ENCODE measurements around the gene MCFD2.
"Not testable (repeated sequence)": the region's sequence is repeated elsewhere in the genome, so short reads cannot be mapped to it uniquely, and the experiment has no call there.

The MCFD2 gene

DNA sequence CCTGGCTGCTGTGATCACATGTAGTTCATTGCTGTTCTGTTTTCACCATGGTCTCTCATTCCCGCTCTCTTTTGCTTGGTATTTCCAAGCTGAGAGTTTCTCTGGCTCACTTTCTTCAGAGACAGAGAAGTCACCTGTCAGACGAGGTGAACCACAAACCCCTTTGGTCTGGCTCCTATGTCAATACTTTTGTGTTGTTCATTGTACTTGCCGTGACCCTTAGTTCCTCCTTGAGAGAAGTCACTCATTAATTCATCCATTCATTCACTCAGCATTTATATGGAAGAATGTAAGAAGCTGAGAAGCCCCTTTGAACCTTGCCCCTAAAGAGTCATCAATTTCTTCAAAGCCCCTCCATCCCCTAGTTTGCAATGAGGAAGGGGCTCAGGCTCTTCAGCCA lies 15.2 kb downstream of the MCFD2 start:
- no peak for DNase-seq

DNA sequence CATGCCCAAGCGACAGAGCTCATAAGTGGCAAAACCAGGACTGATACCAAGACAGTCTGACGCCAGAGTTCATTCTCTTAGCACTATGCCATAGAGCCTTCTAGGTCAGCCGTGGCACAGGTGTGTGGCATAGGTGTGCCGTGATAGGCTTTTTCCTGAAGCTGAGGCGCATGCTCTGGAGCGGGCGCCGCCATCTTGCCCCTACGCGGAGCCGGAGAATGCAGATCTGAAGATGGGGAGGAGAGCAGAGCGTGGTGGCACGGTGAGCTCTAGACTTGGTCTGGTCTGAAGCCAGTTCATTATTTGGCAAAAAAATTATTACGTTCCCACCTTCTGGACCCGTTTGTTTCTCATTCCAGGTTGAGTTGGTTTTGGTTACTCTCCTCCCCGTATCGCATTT lies 16.6 kb downstream of the MCFD2 start:
- no peak for DNase-seq

DNA sequence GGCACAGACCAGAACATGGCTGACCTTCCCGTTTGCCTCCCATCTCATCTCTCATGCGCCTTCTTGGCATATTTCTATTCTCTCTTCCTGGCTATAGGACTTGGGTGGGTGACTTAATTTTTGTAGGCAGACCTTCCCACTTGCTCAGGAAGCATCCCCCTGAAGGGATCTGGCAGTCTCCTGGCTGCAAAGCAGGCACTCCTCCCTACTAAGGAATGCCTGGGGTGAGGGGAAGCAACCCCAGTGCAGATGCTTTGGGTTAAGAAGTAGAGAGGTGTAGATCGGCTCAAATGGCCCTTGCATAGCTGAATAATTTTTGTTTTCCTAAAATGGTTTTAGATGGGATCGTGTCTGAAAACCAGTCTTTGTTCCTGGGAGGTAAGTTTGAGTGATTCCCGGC lies 17.6 kb downstream of the MCFD2 start:
- DNase-seq, result no peak

DNA sequence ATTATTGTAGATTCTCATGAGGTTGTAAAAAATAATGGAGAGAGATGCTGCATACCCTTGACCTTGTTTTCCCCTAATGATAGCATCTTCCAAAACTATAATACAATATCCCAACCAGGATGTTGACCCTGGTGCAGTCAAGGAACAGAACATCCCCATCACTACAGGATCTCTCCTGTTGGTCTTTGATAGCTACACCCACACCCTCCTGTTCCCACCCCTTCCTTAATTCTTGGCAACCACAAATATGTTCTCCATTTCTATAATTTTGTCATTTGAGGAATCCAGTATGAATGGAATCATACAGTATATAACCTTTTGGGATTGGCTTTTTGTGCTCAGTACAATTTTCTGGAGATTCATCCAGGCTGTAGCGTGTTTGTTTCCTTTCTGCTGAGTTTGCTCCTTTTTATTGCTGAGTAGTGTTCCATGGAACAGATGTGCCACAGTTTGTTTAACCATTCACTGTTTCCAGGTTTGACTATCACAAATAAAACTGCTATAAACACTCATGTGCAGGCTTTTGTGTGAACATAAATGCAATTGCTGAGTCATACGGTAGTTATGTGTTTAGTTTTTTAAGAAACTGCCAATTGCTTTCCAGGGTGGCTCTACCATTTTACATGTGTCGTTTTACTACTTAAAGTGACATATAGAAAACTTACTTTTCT lies 22.2 kb downstream of the MCFD2 start:
- DNase-seq, result no peak

DNA sequence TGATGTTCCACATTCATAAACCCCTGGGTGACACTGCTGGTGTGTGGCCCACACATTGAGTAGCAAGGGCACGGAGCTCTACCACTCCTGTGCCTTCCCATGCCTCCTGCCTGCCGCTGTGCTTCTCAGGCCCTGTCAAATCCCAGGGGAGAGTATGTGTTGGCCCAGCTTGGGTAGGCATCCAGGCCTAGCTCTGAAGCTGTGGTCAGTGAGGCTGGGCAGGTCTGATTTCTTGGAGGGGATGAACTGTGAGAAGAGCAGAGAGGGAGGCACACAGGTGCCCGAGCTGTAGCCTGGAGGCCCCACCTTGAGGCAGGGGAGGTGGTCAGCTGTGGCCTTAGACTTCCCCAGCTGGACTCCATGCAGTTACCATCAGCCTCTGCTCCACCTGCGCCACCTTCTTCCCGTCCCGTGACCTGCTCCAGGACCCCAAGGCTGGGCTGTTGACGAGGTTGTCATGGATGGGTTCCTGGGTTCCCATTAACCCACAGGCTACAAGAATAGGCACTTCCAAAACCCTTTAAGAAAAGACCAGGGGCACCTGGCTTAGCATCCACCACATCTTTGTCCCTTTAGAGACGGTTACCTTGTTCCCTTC lies 23.6 kb downstream of the MCFD2 start:
- DNase-seq, result no peak

DNA sequence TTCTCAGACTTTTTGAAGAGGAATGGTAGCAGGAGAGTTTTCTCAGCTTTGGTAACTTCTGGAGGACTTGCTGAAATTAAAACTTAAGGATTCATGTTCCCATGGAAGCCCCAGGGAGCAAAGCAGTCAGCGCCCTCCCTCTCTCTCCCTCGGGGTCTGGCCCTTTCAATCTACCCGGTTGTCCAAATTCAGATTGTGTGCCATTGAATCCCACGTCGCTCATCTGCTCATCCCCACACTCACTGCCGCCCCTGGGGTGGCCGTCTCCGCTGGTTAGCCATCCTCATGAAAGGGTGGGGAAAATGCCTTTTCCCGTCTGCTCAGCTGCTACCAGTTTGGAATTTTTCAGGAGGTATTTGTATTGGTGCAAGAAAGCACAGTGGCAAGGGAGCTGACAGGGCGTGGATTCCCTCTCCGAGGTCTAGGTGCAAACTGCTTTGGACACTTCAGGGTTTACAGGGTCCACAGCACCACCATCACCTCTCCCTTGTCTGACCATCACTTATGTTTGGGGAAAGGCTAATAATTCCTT lies 27.1 kb downstream of the MCFD2 start:
- no peak for DNase-seq

DNA sequence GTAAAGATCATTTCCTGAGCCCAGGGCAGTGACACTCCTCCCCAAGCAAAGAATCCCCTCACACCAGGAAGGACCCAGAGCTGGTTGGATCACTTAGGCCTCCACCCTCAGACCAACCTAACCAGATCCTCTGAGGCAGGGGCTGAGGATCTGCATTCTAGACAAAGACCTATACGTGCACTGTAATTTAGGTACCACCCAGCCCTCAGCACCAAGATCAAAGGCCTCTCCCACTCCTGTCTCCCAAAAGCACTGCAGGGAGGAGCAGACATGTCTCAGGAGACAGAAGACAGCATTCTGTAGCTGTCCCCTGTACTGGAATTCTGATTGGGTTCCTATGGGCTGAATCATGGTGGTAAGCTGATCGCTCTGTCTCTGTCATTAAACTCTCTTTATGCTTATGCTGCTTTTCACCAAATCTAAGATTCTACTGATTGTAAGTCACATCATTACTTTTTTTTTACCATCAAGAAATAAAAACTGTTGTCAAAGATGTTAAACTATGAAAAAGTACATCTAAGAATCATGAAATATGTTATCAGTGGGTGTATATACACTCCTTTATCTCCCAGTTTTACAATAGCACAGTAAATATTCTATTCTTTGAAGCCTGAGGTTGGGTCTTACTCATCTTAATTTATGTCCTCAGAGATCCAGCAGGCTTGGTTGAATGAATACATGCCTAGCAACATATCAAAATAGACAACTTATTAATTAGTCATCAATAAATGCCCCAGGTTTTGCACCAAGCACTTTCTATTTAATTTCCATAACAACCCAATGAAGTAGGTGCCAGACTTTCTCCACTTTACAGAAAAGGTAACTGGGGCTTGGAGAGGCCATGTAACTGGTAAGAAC lies 28.3 kb downstream of the MCFD2 start:
- DNase-seq, result no peak

DNA sequence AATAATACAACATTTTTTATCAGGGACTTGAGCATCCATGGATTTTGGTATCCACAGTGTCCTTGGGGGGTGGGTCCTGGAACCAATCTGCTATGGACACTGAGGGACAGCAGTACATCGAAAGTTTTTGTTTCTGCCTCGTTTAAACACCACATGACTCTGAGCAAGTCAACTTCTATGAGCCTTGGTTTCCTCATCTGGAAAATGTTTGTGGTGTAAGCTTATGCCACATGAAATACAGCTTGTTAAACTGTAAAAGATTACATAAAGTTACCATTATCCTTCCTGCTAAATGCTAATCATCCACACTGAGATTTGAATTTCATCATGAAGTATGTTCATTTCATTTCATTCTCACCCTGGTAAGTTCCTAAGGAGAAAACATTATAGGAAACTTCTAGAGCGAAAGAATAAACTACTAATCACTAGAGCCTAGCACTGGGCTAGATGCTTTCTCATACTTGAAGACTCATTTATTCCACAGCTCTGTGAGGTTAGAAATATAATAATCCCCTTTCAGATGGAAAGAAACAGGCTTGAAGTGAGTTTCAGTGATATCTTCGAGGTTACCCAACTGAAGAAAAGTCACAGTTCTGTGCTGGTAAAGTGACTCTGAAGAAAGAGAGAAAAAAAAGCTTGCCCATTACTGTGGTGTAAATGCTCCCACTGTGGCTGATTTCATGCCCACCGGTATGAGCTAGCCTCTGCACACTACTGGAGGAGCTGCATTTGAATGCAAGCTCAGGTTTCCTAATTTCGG lies 29.2 kb downstream of the MCFD2 start:
- DNase-seq, result no peak

DNA sequence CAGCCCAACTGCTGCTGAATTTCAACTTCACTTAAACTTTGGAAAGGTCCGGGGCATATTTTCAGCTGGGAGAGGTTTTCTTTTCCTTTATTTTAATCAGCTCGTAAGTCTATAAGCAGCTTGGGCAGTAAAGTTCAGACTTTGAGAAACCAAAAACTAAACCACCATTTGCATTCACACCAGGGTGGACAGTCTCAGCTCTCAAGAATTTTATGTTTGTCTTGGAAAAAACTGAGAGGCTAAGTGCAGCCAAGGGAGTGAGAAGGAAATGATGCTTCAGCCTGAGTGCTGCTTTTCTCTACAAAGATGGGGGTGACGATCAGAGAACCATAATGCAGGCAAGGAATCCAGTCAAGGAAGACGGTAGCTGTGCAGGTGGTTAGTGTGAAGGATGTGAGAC lies 30.2 kb downstream of the MCFD2 start:
- DNase-seq, result no peak

DNA sequence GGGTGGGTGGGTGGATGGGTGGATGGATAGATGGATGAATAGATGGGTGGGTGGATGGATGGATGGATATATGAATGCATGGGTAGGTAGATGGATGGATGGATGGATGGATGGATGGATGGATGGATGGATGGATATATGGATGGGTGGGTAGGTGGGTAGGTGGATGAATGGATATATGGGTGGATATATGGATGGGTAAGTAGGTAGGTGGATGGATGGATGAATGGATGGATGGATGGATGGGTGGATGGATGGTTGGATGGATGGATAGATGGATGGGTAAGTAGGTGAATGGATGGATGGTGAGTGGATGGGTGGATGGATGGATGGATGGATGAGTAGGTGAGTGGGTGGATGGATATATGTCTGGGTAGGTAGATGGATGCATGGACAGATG lies 36.1 kb downstream of the MCFD2 start:
- DNase-seq, result no peak

DNA sequence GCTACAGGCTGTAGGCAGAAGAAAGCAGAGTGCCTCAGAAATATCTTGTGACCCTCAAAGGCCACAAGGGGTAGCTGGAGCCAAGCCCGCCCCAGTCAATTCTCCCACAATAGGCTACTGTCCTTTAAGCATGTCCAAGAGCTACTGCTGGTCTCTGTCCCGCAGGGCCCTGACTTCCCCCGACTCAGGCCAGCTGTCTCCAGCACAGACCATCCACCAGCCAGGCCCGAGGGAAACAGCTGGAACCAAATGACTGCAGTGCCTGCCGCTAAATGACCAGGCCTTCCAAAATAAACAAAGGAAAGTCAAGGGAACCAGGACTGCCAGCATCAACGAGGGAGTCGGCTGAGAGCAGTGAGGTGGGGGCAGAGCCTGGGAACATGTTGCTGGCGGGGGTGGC lies 36.7 kb downstream of the MCFD2 start:
- no peak for DNase-seq

DNA sequence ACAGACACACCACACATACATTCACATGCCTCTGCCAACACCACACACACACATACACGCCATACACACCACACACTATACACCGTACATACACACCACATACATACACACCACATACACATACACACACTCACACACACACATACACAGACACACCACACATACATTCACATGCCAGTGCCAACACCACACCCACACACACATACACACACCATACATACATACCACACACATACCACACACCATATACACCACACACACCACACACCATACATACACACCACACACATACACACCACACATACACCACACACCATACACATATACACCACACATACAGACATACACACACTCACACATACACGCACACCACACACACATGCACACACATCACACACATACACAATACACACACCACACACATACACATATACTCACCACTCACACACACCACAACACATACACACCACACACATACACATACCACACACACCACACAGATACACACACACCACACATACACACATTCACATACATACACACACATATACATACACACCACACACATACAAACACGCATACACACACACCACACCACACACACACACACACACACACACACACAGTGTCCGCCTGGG lies 37.2 kb downstream of the MCFD2 start:
- DNase-seq, result no peak

DNA sequence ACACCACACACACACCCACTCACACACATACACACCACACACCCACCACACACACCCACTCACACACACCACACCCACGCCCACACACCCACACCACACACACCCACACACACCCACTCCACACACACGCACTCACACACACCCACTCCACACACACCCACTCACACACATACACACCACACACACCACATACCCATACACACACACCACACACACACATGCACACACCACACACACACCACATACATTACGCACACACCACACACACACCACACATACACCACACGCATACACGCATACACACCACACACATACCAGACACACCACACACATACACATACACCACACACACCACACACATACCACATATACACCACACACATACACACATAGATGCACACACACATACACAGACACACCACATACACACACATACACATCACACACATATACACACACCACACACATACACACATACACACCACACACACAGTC lies 37.9 kb downstream of the MCFD2 start:
- DNase-seq, result no peak

DNA sequence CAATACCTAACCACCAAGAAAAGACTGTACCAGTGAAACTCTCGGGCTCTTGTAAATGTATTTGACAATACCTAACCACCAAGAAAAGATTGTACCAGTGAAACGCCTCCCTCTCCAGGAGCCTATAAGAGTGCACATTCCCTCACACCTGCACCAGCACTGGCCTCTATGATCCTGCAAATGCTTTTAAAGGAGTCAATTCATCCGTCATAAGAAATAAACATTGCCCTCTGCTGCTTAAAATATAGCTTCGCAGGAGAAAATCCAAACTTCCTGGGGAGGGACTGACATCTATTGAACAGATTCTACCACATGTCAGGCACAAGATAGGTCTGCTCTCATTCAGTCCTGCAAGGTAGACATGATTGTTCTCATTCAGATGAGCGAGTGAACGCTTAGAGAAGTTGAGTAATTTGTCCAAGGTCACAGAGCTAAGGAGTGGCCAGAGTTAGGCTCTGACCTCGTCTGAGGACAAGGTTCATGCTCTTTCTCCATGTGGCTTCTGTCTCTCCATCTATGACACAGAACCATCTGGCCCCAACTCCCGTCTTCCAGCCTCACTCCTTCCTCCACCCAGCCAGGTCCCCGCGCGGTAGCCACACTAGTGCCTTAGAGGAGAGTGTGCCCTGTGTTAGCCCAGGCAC lies 38.7 kb downstream of the MCFD2 start:
- DNase-seq, result no peak

DNA sequence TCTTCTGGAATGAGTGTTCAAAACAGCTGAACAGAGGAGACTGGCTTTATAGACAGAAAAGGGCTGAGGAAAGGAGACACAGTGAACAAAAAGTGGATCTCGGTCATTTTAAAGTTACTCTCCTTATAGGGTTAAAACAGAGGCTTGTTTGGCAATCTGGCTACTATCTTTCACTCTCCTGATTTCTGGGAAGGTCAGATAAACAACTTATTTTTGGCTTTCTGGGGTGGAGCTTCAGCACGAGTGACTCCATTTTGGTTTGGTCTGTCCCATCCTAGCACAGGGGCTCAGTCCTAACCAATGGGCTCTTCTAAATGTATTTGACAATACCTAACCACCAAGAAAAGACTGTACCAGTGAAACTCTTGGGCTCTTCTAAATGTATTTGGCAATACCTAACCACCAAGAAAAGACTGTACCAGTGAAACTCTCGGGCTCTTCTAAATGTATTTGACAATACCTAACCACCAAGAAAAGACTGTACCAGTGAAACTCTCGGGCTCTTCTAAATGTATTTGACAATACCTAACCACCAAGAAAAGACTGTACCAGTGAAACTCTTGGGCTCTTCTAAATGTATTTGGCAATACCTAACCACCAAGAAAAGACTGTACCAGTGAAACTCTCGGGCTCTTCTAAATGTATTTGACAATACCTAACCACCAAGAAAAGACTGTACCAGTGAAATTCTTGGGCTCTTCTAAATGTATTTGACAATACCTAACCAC lies 39.5 kb downstream of the MCFD2 start:
- not testable (repeated sequence) for DNase-seq

DNA sequence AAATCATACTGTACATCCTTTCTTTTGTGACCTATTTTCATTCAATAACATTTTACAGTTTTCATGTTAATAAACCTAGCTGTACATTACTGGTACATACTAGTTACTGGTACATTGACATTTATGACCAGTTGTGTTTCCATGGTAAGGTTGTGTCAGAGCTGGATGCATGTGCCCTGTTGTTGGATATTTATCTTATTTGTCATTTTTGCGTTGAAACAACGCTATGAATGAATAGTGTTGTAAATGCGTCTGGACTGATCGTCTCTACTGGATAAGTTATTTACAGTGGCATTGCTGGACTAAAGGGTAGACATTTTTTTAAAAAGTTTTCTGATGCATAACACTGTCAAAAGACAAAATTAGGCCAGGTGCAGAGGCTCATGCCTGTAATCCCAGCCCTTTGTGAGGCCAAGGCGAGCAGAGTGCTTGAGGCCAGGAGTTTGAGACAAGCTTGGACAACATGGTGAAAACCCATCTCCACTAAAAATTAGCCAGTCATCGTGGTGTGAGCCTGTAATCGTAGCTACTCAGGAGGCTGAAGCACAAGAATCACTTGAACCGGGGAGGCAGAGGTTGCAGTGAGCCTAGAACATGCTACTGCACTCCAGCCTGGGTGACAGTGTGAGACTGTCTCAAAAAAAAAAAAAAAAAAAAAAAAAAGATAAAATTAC lies 40.2 kb downstream of the MCFD2 start:
- no peak for DNase-seq

DNA sequence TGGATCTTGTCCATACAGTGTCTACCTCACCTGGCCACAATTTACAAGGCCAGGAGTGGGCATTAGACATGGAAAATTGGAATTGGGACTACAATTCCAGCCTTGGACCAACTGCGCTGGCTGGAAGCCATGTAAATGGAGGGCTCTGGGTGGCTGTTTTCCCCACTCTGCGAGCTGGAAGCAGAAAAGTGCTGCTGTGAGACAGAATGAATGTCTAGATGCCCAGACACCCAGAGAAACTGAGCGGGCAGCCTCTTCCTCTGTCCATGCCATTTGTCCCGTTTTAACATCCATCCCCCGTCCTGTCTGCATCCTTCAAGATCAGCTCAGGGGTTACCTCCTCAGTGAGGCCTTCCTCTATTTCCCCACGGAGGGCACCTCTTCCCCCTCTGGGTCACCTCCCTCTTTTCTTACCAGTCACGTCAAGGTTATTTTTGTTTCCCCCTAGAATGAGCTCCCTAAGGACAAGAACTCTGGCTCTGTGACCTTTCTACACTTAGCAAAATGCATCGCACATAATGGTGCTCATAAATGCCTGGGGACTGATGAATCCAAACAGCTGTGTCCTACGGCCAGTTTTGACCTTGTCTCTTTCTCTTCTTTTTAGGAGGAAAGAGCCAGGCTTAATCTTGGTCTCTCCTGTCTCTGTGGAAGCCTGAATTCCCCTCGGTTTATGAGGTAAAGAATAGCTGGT lies 41.2 kb downstream of the MCFD2 start:
- no peak for DNase-seq

DNA sequence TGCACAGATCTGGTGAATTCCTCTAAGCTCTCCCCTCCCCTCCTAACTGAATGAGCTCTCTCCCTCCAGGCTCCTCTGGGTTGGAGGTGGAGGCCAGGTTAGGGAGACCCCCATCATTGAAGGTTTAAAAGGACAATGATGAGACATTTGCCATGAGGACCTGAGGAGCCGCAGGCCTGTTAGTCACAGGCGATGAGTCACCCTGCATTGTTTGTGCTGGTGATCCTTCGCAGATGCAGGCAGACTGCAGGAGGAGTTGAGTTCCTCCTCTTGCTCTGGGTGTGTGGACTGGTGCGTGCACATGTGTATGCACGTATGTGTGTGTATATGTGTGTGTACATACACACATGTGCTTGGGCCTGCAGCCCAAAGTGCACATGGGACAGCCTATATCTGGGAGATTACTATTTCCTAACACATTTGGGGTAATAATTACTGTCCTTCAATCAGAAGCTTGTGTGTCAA lies 42.0 kb downstream of the MCFD2 start:
- no peak for DNase-seq

DNA sequence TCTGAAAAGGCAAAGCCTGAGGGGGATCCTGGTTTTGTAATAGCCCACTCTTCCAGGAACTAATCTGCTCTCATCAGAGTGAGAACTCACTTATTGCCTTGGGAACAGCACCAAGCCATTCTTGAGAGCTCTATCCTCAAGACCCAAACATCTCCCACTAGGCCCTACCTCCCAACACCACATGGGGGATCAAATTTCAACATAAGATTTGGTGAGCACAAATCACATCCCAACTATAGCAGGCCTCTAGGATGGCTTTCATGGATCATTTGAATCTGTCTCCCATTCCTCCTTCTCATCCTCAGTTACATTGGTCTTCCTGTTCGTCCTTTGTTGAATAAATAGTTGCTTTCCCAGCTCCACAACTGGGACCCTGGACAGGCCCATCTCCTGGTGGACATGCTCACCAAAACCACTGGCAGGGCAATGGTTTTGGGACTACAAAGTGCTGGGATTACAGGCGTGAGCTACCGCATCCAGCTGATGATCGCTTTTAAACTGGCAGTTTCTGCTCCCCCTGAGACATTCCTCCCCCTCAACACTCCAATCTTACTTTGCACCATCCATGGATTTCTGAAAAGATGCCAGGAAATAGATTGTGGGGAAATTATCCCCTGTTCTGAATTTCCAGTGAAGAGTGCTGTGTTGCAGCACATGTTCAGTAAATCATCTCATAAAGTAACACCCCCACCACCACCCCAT lies 42.6 kb downstream of the MCFD2 start:
- DNase-seq, result no peak
